ENCODE results near the gene KNDC1. TPM values are rescaled to one million over a fixed set of nuclear protein-coding genes. Genes with fewer than 3 reads are reported as not detected.

The KNDC1 gene
- total and polyA plus RNA-seq, 10 of the 15 experiments (the other 5 are each of a cell fraction or from before 2014, with no cell fraction given), result 0.03 to 0.11 (median 0.05) TPM; not detected in 7

- Histone ChIP-seq H3K27me3 (replicated peaks in 1 of 2; ENCODE audit: control insufficient read depth in 2 of 2, insufficient read depth in 2 of 2, low read length in 1 of 2) (no peaks in the 10 kb centered on the region), H3K4me1 (ENCODE audit: control insufficient read depth, insufficient read depth, low read length) (no peaks in the 10 kb centered on the region), H3K27ac (ENCODE audit: control insufficient read depth, insufficient read depth) (no peak overlapping the region), H3K36me3 (ENCODE audit: control insufficient read depth in 2 of 2, insufficient read depth in 2 of 2, low read length in 1 of 2) (no peaks in the 10 kb centered on the region), H3K9ac (ENCODE audit: control insufficient read depth, insufficient read depth, low read length) (no peak overlapping the region), H4K20me1 (ENCODE audit: control insufficient read depth, insufficient read depth) (no peaks in the 10 kb centered on the region; the same call in 1 of the 2 replicates), H3K4me2 (ENCODE audit: control insufficient read depth, insufficient read depth) (no peak overlapping the region), H3K79me2 (ENCODE audit: control insufficient read depth, insufficient read depth, low read length) (no peaks in the 10 kb centered on the region), H2AFZ (ENCODE audit: control insufficient read depth, low read depth, low read length) (no peak overlapping the region), H3K9me3 (replicated peaks; ENCODE audit: control insufficient read depth, insufficient read depth, low read length) (no peaks in the 10 kb centered on the region), H3K4me3 (no peak overlapping the region)
- CTCF ChIA-PET, result no interaction called here
- WGBS (ENCODE audit: insufficient coverage, insufficient replicate concordance, low lambda C conversion rate, missing lambda C conversion rate), result 39% methylated on average over 11 of the region's 11 CpGs
- RAD21 ChIA-PET (ENCODE audit: unreplicated experiment), result no interaction called here
- POLR2A ChIA-PET, result no interaction called here
- ATAC-seq (no peak), DNase-seq (ENCODE audit: low read depth, low spot score) (no peak), FAIRE-seq (no peak)
- SMC1A ChIA-PET (ENCODE audit: uncharacterized antibody, unreplicated experiment), result no interaction called here
- no TSS peak for BruUV-seq (replicated peaks)
- intact Hi-C loops (cut with micrococcal nuclease; ENCODE audit: unreplicated experiment), result no loop called here
- in situ Hi-C loops (cut with MboI), result no loop called here
- TF ChIP-seq TCF3 (IDR thresholded peaks at IDR 0.05; ENCODE audit: borderline replicate concordance, insufficient read depth, low read depth, low read length) (no peak), JUNB (IDR thresholded peaks at IDR 0.05) (no peak), NRF1 (conservative IDR thresholded peaks at IDR 0.05; ENCODE audit: low read depth, low read length) (no peak), NKRF (conservative IDR thresholded peaks at IDR 0.05) (no peak), PRDM15 (CRISPR knock-in tag; IDR thresholded peaks at IDR 0.05) (no peak), EP300 (IDR thresholded peaks at IDR 0.05; ENCODE audit: borderline replicate concordance in 1 of 2, control insufficient read depth in 1 of 2, low read depth in 2 of 2, low read length in 2 of 2) (no peak), MYB (IDR thresholded peaks at IDR 0.05; ENCODE audit: borderline replicate concordance, low read depth, low read length) (no peak), SMARCA5 (IDR thresholded peaks at IDR 0.05) (no peak), JUND (IDR thresholded peaks at IDR 0.05; ENCODE audit: low read depth, low read length) (no peak), CBFB (IDR thresholded peaks at IDR 0.05; ENCODE audit: low read depth) (no peak), SMAD1 (IDR thresholded peaks at IDR 0.05; ENCODE audit: low read depth, partially characterized antibody) (no peak), TAF1 (IDR thresholded peaks at IDR 0.05; ENCODE audit: borderline replicate concordance, low read depth, low read length) (no peak), IKZF2 (IDR thresholded peaks at IDR 0.05) (no peak), PML (IDR thresholded peaks at IDR 0.05; ENCODE audit: low read length) (no peak), SUZ12 (IDR thresholded peaks at IDR 0.05; ENCODE audit: unreplicated experiment) (no peak)
Measured at GRCh38 chr10:133249975-133250754, 90.1 kb downstream of the KNDC1 start.
